Nephron progenitor cell (in vitro differentiated cells): ENCODE measurements around the gene TET3.

Source experiments
- DNase-seq: peaks from one replicate; pipeline ENCODE4 v3.0.0; 2021
- H3K27ac Mint-ChIP-seq: 2 replicates; pipeline ENCODE4 v1.8.0; 2021; ENCODE audit warnings: mild to moderate bottlenecking, moderate library complexity, mixed read lengths
- H3K27me3 Mint-ChIP-seq: 2 replicates; pipeline ENCODE4 v1.8.0; 2021; ENCODE audit warnings: mild to moderate bottlenecking, low read depth, mixed read lengths; ENCODE audit not compliant: poor library complexity
- H3K36me3 Mint-ChIP-seq: 2 replicates; pipeline ENCODE4 v1.8.0; 2021; ENCODE audit warnings: low read depth, mixed read lengths
- H3K4me1 Mint-ChIP-seq: 2 replicates; pipeline ENCODE4 v1.8.0; 2021; ENCODE audit warnings: mixed read lengths
- H3K4me3 Mint-ChIP-seq: 2 replicates; pipeline ENCODE4 v1.8.0; 2021; ENCODE audit warnings: mild to moderate bottlenecking, moderate library complexity, mixed read lengths
- H3K9me3 Mint-ChIP-seq: 2 replicates; pipeline ENCODE4 v1.8.0; 2021; ENCODE audit warnings: mild to moderate bottlenecking, moderate library complexity, mixed read lengths
- CTCF ChIP-seq: fragments of 200-600 bp; sonication (generic); IDR thresholded peaks from 2 replicates; pipeline ENCODE4 v1.5.0; 2021; ENCODE audit warnings: antibody characterized with exemption

The TET3 gene

GRCh38 chr2:73961823-73962615, 22.7 kb upstream of the TET3 start:
- H3K27me3 Mint-ChIP-seq, result peaks cover 6% of the 10 kb centered on the region
- TF ChIP-seq CTCF, result no peak
- H3K27ac Mint-ChIP-seq, result no peak overlapping the region
- no peak overlapping the region for H3K4me3 Mint-ChIP-seq
- H3K4me1 Mint-ChIP-seq, result no peaks in the 10 kb centered on the region
- H3K36me3 Mint-ChIP-seq, result peaks cover 49% of the 10 kb centered on the region
- DNase-seq, result no peak
- H3K9me3 Mint-ChIP-seq, result peaks cover 12% of the 10 kb centered on the region

- no peak overlapping the region for H3K27ac Mint-ChIP-seq
- no peak for DNase-seq
- H3K27me3 Mint-ChIP-seq, result peaks cover 6% of the 10 kb centered on the region
- H3K36me3 Mint-ChIP-seq, result peaks cover 44% of the 10 kb centered on the region
- peaks cover 12% of the 10 kb centered on the region for H3K9me3 Mint-ChIP-seq
- no peak overlapping the region for H3K4me3 Mint-ChIP-seq
- H3K4me1 Mint-ChIP-seq, result no peaks in the 10 kb centered on the region
- no peak for TF ChIP-seq CTCF
Observed at GRCh38 chr2:73962798-73963197, 21.9 kb upstream of the TET3 start.

- H3K4me1 Mint-ChIP-seq, result peaks cover 5% of the 10 kb centered on the region
- H3K27me3 Mint-ChIP-seq, result peaks cover 9% of the 10 kb centered on the region
- H3K27ac Mint-ChIP-seq, result no peak overlapping the region
- no peak for TF ChIP-seq CTCF
- peaks cover 36% of the 10 kb centered on the region for H3K36me3 Mint-ChIP-seq
- DNase-seq, result no peak
- H3K4me3 Mint-ChIP-seq, result no peak overlapping the region
- H3K9me3 Mint-ChIP-seq, result peaks cover 12% of the 10 kb centered on the region
Observed at GRCh38 chr2:73963385-73964120, 21.2 kb upstream of the TET3 start.

GRCh38 chr2:73964223-73964622, 20.5 kb upstream of the TET3 start:
- Mint-ChIP-seq H3K4me1 (peaks cover 10% of the 10 kb centered on the region), H3K36me3 (peaks cover 29% of the 10 kb centered on the region), H3K27ac (no peak overlapping the region), H3K9me3 (peaks cover 12% of the 10 kb centered on the region), H3K27me3 (peaks cover 12% of the 10 kb centered on the region), H3K4me3 (no peak overlapping the region)
- no peak for TF ChIP-seq CTCF
- DNase-seq, result no peak

- peaks cover 22% of the 10 kb centered on the region for H3K36me3 Mint-ChIP-seq
- peaks cover 13% of the 10 kb centered on the region for H3K4me1 Mint-ChIP-seq
- peaks cover 12% of the 10 kb centered on the region for H3K27me3 Mint-ChIP-seq
- no peak overlapping the region for H3K4me3 Mint-ChIP-seq
- DNase-seq, result no peak
- no peak for TF ChIP-seq CTCF
- H3K9me3 Mint-ChIP-seq, result peaks cover 12% of the 10 kb centered on the region
- no peak overlapping the region for H3K27ac Mint-ChIP-seq
Observed at GRCh38 chr2:73965053-73965452, 19.7 kb upstream of the TET3 start.
